Body of pancreas (tissue), 4 donors: ENCODE measurements around the gene ELP6. TPM values are rescaled to one million over a fixed set of nuclear protein-coding genes. Genes with fewer than 3 reads are reported as not detected.

ENCODE experiments used
- ATAC-seq: fragments of 150-250 bp; one replicate; pipeline ENCODE4 v1.9.1; 2016
- DNase-seq, 4 donors: peaks; one replicate each; pipeline ENCODE4 v3.0.0-alpha.2; 2019
- H3K27ac ChIP-seq, 4 donors: fragments of 200-600 bp; sonication (generic); 1 replicate in 3 of 4; 2 replicates in 1 of 4; pipeline versions ENCODE4 v1.5.1 to v1.6.1; 2016 to 2019; ENCODE audit warnings: mild to moderate bottlenecking in 1 of 4, mixed read lengths in 1 of 4, moderate library complexity in 1 of 4
- H3K27me3 ChIP-seq, 2 donors: fragments of 200-600 bp; sonication (generic); one replicate each; pipeline ENCODE4 v1.6.0; 2016; ENCODE audit warnings: mild to moderate bottlenecking in 1 of 2
- H3K36me3 ChIP-seq, 2 donors: fragments of 200-600 bp; sonication (generic); replicated peaks in 1 of 2; 2 replicates each; pipeline ENCODE4 v1.5.1; 2016; ENCODE audit warnings: low read depth in 2 of 2; ENCODE audit not compliant: insufficient read depth in 1 of 2
- H3K4me1 ChIP-seq: fragments of 200-600 bp; sonication (generic); one replicate; pipeline ENCODE4 v1.6.0; 2016
- H3K4me3 ChIP-seq, 2 donors: fragments of 200-600 bp; sonication (generic); 1 replicate in 1 of 2; 2 replicates in 1 of 2; pipeline ENCODE4 v1.5.1; 2016 to 2019
- H3K9me3 ChIP-seq, 3 donors: fragments of 200-600 bp; sonication (generic); 1 replicate in 2 of 3; 2 replicates in 1 of 3; pipeline ENCODE4 v1.5.1; 2016
- POLR2A ChIP-seq, 3 donors: fragments of 450-650 bp; IDR thresholded peaks; one replicate each; pipeline ENCODE4 v1.6.1; 2016; ENCODE audit warnings: antibody characterized with exemption in 3 of 3, mild to moderate bottlenecking in 2 of 3
- WGBS, 2 donors: methylation state at CpG; one replicate each; pipeline ENCODE4 v1.1.5; 2017; 5-methylcytosine and 5-hydroxymethylcytosine counted together
- intact Hi-C: fragments of 100-400 bp; cut with DNase I; formaldehyde crosslinking; loops from one replicate; pipeline ENCODE4 v1.15.1; 2023
- total RNA-seq, 2 donors: library from RNA; depleted of rRNA; stranded (reverse); fragments of >200 nt; gene quantifications; one replicate each; pipeline ENCODE4 v1.1.0, GENCODE V29; 2016
- TF ChIP-seq, protein P1 (sequence below), 7 experiments: fragments of 450-650 bp in 4 of 7; fragments of 200-600 bp in 3 of 7; sonication (generic) in 3 of 7; IDR thresholded peaks; one replicate each; pipeline ENCODE4 v1.5.1; 2016 to 2019; ENCODE audit warnings: antibody characterized with exemption in 7 of 7

The ELP6 gene
- total RNA-seq, 2 donors from 2014 or later, result 13.7 to 22.7 TPM

DNA sequence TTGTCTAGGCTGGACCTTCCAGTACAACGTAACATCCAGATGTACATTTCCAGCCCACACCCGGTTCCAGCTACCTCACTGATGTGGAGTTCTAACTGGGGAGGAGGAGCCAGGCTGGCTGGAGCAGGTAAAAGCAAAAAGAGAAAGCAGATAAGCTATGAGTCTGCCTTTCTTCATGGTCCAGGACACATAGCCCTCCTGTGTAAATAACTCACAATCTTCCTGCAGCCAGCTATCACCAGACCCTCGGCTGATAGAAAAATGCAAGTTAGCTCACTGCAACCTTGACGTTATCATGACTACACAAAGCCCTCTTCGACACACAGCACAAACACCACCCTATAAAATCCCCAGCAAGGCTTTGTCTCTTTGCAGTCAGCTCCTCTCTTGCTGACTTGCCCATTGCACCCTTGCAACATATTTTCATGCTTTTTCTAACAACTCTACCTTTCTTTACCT, 20.5 kb upstream of the ELP6 start:
- Histone ChIP-seq H3K36me3 (no peaks in the 10 kb centered on the region), H3K27me3 (no peaks in the 10 kb centered on the region), H3K9me3 (no peaks in the 10 kb centered on the region), H3K4me1 (no peaks in the 10 kb centered on the region), H3K27ac (no peak overlapping the region), H3K4me3 (no peak overlapping the region)
- no peak for TF ChIP-seq POLR2A (IDR thresholded peaks at IDR 0.05)
- TF ChIP-seq, protein P1, sequence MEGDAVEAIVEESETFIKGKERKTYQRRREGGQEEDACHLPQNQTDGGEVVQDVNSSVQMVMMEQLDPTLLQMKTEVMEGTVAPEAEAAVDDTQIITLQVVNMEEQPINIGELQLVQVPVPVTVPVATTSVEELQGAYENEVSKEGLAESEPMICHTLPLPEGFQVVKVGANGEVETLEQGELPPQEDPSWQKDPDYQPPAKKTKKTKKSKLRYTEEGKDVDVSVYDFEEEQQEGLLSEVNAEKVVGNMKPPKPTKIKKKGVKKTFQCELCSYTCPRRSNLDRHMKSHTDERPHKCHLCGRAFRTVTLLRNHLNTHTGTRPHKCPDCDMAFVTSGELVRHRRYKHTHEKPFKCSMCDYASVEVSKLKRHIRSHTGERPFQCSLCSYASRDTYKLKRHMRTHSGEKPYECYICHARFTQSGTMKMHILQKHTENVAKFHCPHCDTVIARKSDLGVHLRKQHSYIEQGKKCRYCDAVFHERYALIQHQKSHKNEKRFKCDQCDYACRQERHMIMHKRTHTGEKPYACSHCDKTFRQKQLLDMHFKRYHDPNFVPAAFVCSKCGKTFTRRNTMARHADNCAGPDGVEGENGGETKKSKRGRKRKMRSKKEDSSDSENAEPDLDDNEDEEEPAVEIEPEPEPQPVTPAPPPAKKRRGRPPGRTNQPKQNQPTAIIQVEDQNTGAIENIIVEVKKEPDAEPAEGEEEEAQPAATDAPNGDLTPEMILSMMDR (IDR thresholded peaks at IDR 0.05), result no peak
- DNase-seq, result no peak
- WGBS, 2 donors, result 36% methylated on average over 5 of the region's 5 CpGs
- no peak for ATAC-seq
- intact Hi-C loops, result no loop called here

DNA sequence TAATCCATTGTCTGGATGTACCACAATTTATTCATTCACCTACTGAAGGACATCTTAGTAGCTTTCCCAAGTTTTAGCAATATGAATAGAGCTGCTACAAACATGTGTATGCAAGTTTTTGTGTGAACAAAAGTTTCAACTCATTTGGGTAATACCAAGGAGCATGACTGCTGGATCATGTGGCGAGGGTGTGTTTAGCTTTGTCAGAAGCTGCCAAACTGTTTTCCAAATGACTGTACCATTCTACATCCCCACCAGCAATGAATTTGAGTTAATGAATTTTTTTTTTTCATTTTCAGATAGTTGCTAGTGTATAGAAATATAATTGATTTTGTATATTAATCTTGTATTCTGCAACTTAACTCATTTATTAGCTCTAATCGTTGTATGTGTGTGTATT, 20.0 kb upstream of the ELP6 start:
- H3K27ac ChIP-seq, result no peak overlapping the region
- no peak for TF ChIP-seq POLR2A (IDR thresholded peaks at IDR 0.05)
- TF ChIP-seq, protein P1 (IDR thresholded peaks at IDR 0.05), result no peak
- DNase-seq, result no peak
- no peak overlapping the region for H3K4me3 ChIP-seq
- 93 to 96% methylated on average over 2 of the region's 2 CpGs for WGBS, 2 donors
- no peak for ATAC-seq
- H3K4me1 ChIP-seq, result no peaks in the 10 kb centered on the region
- H3K9me3 ChIP-seq, result no peaks in the 10 kb centered on the region
- H3K36me3 ChIP-seq, result no peaks in the 10 kb centered on the region
- no peaks in the 10 kb centered on the region for H3K27me3 ChIP-seq
- intact Hi-C loops, result no loop called here

DNA sequence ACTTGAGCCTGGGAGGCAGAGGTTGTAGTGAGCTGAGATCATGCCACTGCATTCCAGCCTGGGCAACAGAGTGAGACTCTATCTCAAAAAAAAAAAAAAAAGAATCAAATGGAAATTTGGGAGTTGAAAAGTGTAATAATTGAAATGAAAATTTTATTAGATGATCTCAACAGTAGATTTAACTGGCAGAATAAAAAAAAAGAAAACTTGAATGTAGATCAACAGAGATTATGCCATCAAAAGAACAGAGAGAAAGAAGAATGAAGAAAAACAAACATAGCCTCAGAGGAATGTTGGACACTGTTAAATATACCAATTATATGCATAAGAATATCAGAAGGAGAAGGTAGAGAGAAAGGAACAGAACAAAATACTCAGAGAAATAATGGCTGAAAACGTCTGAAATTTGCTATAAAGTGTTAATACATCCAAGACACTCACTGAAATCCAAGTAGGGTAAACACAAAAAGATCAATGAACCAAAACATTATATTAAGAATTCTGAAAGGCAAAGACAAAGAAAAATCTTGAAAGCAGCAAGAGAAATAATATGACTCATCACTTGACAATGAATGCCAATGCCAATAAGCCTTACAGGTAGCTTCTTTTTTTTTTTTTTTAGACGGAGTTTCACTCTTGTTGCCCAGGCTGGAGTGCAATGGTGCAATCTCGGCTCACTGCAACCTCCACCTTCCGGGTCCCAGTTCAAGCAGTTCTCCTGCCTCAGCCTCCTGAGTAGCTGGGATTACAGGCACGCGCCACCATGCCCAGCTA, 14.6 kb upstream of the ELP6 start:
- Histone ChIP-seq H3K36me3 (no peaks in the 10 kb centered on the region), H3K4me1 (no peaks in the 10 kb centered on the region), H3K27me3 (no peaks in the 10 kb centered on the region), H3K4me3 (no peak overlapping the region), H3K27ac (no peak overlapping the region), H3K9me3 (no peaks in the 10 kb centered on the region)
- TF ChIP-seq, protein P1 (IDR thresholded peaks at IDR 0.05), result no peak
- no peak for TF ChIP-seq POLR2A (IDR thresholded peaks at IDR 0.05)
- ATAC-seq (no peak), DNase-seq (no peak)
- WGBS, 2 donors, result 71 to 75% methylated on average over 6 of the region's 6 CpGs
- intact Hi-C loops, result no loop called here

DNA sequence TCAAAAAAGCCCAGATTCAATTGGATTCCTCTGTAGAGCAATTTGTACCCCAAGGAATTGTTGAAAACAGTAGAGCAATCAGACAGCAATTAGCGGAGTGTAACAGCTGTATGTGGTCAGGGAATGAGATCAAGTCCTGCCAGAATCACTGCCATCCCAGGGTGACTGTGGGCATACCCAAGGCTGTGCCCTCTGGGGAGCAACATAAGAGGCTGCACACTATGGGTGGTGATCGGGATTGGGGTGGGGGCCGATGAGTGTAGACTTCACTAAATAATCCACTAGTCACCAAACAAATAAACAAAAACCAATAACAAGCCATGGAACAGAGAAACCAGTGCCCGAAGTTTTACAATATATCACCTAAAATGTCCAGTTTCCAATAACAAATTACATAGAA, 12.1 kb upstream of the ELP6 start:
- Histone ChIP-seq H3K27ac (no peak overlapping the region), H3K4me3 (no peak overlapping the region), H3K36me3 (no peaks in the 10 kb centered on the region), H3K27me3 (no peaks in the 10 kb centered on the region), H3K4me1 (peaks cover 5% of the 10 kb centered on the region), H3K9me3 (no peaks in the 10 kb centered on the region)
- no peak for DNase-seq
- 62 to 80% methylated on average over 4 of the region's 4 CpGs for WGBS, 2 donors
- no peak for ATAC-seq
- intact Hi-C loops, result no loop called here
- TF ChIP-seq, protein P1 (IDR thresholded peaks at IDR 0.05), result no peak
- TF ChIP-seq POLR2A (IDR thresholded peaks at IDR 0.05), result no peak
